Effector memory CD4-positive, alpha-beta T cell (primary cell): ENCODE data around the gene HOXA11.

Experiments
- DNase-seq, 3 donors: peaks; one replicate each; pipeline ENCODE4 v3.0.0-alpha.2; 2020
- H3K27ac ChIP-seq: 2 replicates; pipeline ENCODE4 v1.7.0; 2013; ENCODE audit warnings: mild to moderate bottlenecking, low read length, moderate library complexity; ENCODE audit not compliant: insufficient read depth, poor library complexity, severe bottlenecking
- H3K27me3 ChIP-seq: replicated peaks from 2 replicates; pipeline ENCODE4 v1.7.0; 2013; ENCODE audit warnings: mild to moderate bottlenecking, low read length; ENCODE audit not compliant: insufficient read depth, control insufficient read depth, poor library complexity, severe bottlenecking
- H3K36me3 ChIP-seq: 2 replicates; pipeline ENCODE4 v1.7.0; 2013; ENCODE audit warnings: mild to moderate bottlenecking, low read length, moderate library complexity; ENCODE audit not compliant: control insufficient read depth, insufficient read depth
- H3K4me1 ChIP-seq: 2 replicates; pipeline ENCODE4 v1.7.0; 2013; ENCODE audit warnings: low read length, mild to moderate bottlenecking; ENCODE audit not compliant: control insufficient read depth, insufficient read depth, poor library complexity, severe bottlenecking
- H3K4me3 ChIP-seq: 2 replicates; pipeline ENCODE4 v1.7.0; 2013; ENCODE audit warnings: low read length, low read depth, mild to moderate bottlenecking; ENCODE audit not compliant: insufficient read depth, poor library complexity, severe bottlenecking
- H3K9me3 ChIP-seq: 2 replicates; pipeline ENCODE4 v1.7.0; 2013; ENCODE audit warnings: mild to moderate bottlenecking, low read length, moderate library complexity; ENCODE audit not compliant: control insufficient read depth

Gene HOXA11

GRCh38 chr7:27192546-27193334 is 7.7 kb upstream of the HOXA11 start:
- Histone ChIP-seq H3K27me3 (peaks cover 84% of the 10 kb centered on the region), H3K27ac (no peak overlapping the region), H3K9me3 (no peaks in the 10 kb centered on the region)

GRCh38 chr7:27191833-27192545 is 7.0 kb upstream of the HOXA11 start:
- H3K4me1 ChIP-seq, result peaks cover 41% of the 10 kb centered on the region
- no peak for DNase-seq
- H3K9me3 ChIP-seq, result no peaks in the 10 kb centered on the region
- H3K36me3 ChIP-seq, result no peaks in the 10 kb centered on the region
- H3K27ac ChIP-seq, result no peak overlapping the region
- peaks cover 84% of the 10 kb centered on the region for H3K27me3 ChIP-seq
- H3K4me3 ChIP-seq, result peak overlapping the region; percentile 25

More at GRCh38 chr7:27192546-27193334, 7.7 kb upstream of the HOXA11 start:
- DNase-seq, result no peak
- peak overlapping the region; percentile 25 for H3K4me3 ChIP-seq
- no peaks in the 10 kb centered on the region for H3K36me3 ChIP-seq
- H3K4me1 ChIP-seq, result peaks cover 35% of the 10 kb centered on the region

GRCh38 chr7:27191161-27191731 is 6.2 kb upstream of the HOXA11 start:
- no peak overlapping the region for H3K27ac ChIP-seq
- peaks cover 84% of the 10 kb centered on the region for H3K27me3 ChIP-seq
- no peaks in the 10 kb centered on the region for H3K9me3 ChIP-seq
- H3K4me1 ChIP-seq, result peaks cover 42% of the 10 kb centered on the region
- no peak overlapping the region for H3K4me3 ChIP-seq
- no peak for DNase-seq
- H3K36me3 ChIP-seq, result no peaks in the 10 kb centered on the region

GRCh38 chr7:27189997-27190748 is 5.1 kb upstream of the HOXA11 start:
- no peaks in the 10 kb centered on the region for H3K9me3 ChIP-seq
- no peaks in the 10 kb centered on the region for H3K36me3 ChIP-seq
- H3K27me3 ChIP-seq, result peaks cover 87% of the 10 kb centered on the region
- no peak overlapping the region for H3K27ac ChIP-seq
- no peak overlapping the region for H3K4me3 ChIP-seq
- peaks cover 52% of the 10 kb centered on the region for H3K4me1 ChIP-seq
- no peak for DNase-seq

DNA sequence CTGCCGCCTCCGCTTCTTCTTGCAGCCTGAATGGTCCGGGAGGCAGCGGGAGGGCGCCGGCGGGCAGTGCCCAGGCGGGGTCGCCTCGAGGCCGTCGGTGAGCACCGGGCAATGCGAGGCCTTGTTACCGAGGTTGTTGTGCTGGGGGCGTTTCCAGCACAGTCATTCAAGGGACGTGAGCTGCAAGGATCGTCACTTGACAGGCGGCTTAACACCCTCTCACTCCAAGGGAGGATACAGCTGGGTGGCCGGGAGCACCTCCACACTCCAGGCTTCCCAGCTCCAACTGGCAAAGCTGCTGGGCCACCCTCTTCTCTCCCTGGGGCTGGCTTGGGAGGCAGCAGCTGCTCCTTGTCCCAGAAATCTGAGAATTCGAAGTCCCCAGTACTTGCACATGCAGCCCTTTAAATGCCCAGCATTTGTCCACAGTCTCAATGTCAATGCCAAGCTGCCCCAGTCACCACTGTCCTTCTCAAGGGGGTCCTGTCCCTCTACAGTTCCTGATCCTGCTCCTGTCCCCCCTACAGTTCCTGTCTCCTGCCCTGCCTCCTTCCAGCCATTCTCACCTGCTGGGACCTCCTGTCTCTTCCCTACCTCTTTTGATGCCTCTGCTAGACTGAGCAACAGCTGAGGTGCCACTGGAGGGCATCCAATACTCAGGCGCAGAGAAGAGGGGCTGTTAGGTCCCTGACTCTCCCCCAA is 4.4 kb upstream of the HOXA11 start:
- no peak for DNase-seq
- no peak overlapping the region for H3K4me3 ChIP-seq
- H3K4me1 ChIP-seq, result peaks cover 60% of the 10 kb centered on the region
- H3K27me3 ChIP-seq, result peaks cover 94% of the 10 kb centered on the region
- no peaks in the 10 kb centered on the region for H3K9me3 ChIP-seq
- no peak overlapping the region for H3K27ac ChIP-seq
- H3K36me3 ChIP-seq, result no peaks in the 10 kb centered on the region

DNA sequence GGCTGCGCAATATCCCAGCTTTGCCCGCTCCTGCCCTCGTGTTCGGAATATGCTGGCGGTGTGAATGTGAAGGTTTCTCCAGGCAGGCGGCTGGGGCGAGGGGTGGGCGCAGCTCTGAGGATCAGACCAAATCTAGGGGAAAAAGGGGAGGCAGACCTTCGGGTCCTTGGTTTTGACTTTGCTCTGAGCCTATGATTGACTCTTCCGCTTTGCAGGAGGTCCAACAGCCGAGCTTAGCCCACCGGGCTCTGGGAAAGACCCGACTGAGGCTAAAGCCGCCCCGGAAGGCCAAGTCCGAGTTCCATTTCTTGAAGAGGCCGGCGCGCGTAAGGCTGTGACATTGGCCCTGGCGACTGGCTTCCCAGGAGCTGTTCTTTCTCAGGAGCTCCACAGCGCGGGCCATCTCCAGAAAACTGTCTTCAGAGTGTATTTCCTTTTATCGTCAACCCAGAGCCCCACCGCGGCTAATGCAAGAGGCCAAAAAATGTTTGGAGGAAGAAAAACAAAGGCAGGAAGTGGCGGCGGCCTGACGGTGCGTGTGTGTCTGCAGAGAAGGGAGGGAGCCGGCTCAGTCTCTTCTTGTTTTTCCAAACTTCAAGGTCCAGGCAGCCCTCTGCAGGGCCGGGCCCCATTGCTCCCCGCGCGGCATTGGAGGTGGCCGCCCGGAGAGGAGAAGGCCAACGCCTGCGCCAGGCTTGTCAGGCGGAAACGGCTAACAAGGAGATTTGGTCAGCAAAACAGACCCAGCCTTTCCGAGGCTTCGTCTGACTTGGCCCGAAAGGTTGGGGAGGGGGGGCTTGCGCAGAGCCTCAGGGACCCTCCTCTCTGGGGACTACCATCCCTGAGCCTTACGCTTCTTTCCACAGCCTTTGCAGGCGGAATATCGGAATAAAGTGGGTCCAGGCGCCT is 3.6 kb upstream of the HOXA11 start:
- no peak for DNase-seq
- no peak overlapping the region for H3K27ac ChIP-seq
- H3K9me3 ChIP-seq, result no peaks in the 10 kb centered on the region
- peaks cover 63% of the 10 kb centered on the region for H3K4me1 ChIP-seq
- H3K27me3 ChIP-seq, result peaks cover 97% of the 10 kb centered on the region
- no peaks in the 10 kb centered on the region for H3K36me3 ChIP-seq
- H3K4me3 ChIP-seq, result peak overlapping the region; percentile 40

- no peaks in the 10 kb centered on the region for H3K36me3 ChIP-seq
- H3K9me3 ChIP-seq, result no peaks in the 10 kb centered on the region
- DNase-seq, result no peak
- peaks cover 59% of the 10 kb centered on the region for H3K4me1 ChIP-seq
- peak overlapping the region; percentile 40 for H3K4me3 ChIP-seq
- peaks cover 97% of the 10 kb centered on the region for H3K27me3 ChIP-seq
- no peak overlapping the region for H3K27ac ChIP-seq
These were observed 2.7 kb upstream of the HOXA11 start for GRCh38 chr7:27187475-27188385.

- H3K27ac ChIP-seq, result no peak overlapping the region
- DNase-seq, result no peak
- H3K4me1 ChIP-seq, result peaks cover 53% of the 10 kb centered on the region
- H3K27me3 ChIP-seq, result peaks cover 94% of the 10 kb centered on the region
- H3K9me3 ChIP-seq, result no peaks in the 10 kb centered on the region
- H3K36me3 ChIP-seq, result no peaks in the 10 kb centered on the region
- no peak overlapping the region for H3K4me3 ChIP-seq
These were observed 1.8 kb upstream of the HOXA11 start for GRCh38 chr7:27186668-27187474.
